GM21825 (cell line): ENCODE data around the gene NUP210.
"Not testable (repeated sequence)": the region's sequence is repeated elsewhere in the genome, so short reads cannot be mapped to it uniquely, and the experiment has no call there.

Source experiments
- ATAC-seq: cut with Tn5 transposase; IDR thresholded peaks from one replicate; pipeline ENCODE4 v1.9.1; 2021; ENCODE audit warnings: mild to moderate bottlenecking, moderate library complexity; ENCODE audit not compliant: unreplicated experiment

NUP210 gene

DNA sequence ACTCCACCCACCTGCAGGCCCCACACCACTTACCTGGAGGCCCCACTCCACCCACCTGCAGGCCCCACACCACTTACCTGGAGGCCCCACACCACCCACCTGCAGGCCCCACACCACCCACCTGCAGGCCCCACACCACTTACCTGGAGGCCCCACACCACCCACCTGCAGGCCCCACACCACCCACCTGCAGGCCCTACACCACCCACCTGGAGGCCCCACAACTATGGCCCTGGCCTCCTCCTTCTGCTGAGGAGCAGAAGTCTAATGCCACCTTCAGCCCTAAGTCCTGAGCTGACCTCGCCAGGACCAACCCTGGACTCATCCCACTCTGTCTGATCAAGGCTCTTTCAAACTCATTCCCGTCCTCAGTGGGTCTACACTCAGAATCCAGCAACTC lies 42.4 kb downstream of the NUP210 start:
- not testable (repeated sequence) for ATAC-seq

DNA sequence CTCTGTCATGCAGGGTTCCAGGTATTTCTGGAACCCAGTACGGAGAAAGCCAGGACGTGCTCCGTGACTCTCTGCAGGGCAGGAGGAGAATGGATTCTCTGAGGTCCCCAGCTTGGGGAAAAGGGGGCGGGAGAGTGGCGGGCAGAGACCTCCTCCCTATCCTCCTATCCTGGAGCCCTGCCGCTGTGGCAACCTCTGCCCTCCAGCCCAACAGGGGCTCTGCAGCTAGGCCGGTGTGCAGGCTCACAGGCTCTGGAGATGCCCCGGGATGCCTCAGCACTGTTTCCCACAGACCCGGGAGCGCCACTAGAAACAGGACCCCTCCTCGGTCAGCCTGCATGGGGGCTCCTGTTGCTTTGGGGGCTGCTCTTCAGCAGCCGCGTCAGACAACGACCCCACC lies 43.1 kb downstream of the NUP210 start:
- no peak for ATAC-seq

DNA sequence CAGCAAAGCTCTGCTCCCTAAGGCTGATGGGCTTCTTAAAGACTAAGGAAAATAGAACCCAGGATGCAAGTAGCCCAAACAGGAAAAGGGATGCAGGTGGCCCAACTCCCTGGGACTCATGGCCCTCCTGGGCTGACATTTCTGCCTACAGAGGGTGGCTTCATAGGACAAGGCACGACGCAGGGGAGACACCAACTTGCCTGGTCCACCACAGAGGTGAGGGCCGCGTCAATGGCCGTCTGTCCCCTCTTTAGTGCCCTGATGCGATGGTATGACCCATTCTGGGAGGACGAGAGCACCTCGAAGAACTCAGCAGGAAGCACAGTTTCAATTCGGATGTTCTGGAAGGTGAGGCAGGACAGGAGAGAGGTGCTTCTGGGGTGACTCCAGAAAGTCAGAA lies 44.0 kb downstream of the NUP210 start:
- no peak for ATAC-seq

DNA sequence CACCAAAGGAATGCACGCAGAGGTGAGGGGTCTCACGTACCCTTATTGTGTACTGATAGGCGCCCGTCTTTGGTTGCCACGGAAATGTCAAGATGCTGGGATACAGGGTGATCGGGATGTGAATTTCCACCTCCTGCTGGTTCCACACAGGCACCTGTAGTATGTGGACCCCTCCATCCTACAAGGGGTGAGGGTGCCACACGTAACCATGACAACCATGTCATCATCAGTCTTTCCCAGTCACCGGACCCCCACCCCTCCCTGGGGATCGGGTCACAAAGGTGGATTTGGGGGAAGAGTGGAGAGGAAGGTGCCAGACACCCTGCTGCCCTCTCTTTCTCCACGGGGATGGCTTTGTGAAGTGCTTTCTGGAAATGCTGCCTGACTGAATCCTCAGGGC lies 44.7 kb downstream of the NUP210 start:
- ATAC-seq, result no peak

DNA sequence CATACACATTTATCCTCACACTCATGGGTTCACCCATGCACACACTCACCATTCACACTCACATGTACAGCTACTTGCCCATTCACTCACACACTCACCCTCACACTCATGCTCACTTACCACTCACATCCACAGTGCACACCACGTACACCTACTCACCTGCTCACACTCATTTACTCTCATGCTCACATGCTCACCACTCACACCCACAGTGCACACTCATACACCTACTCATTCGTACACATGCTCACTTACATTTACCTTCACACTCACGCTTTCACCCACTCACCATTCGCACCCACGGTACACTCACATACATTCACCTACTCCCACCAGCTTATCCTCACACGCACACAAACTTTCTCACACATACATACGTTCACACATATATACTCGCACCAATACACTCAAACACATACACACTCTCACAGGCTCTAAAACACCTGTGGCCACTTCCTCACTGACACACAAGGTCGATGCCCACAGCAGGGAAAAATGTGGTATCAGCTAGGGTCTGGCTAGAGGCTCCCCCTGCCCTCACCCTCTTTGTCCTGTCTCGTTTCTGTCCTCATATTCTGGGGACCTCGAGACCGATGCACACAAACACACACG lies 46.0 kb downstream of the NUP210 start:
- ATAC-seq, result no peak

DNA sequence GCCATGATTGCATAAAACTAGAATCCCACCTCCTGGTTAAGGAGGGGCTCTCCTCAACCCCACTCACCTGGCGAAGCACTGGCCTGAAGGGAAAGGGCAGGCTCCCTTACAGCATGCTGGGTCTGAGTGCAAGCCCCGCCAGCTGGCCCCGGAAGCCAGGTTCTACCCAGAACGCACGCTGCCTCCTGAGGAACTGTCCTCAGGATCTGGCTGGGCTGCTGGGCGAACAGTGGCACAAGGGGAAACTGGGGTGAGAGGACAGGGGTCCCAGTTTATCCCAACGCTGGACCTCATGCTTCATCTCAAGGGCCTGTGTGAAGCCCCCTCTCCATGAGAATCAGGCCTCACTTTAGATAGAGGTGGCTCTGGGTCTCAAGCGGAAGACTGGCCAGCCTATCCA lies 47.5 kb downstream of the NUP210 start:
- ATAC-seq, result no peak

DNA sequence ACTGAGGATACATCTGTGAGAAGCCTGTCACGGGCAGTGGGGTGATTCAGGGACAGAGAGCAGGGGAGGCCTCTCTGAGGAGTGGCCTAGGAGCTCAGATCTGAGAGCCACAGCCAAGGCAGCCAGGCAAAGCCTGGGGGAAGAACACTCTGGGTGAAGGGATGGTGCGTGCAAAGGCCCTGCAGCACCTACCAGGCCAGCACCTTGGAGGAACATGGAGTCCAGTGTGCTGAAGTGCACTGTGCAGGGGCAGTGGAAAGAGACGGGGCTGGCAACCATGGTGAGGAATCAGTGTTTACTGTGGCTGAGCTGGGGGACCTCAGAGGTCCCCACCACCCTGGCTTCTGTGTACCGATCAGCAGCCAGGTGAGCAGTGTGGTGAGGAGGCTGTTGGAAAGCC lies 48.0 kb downstream of the NUP210 start:
- no peak for ATAC-seq

DNA sequence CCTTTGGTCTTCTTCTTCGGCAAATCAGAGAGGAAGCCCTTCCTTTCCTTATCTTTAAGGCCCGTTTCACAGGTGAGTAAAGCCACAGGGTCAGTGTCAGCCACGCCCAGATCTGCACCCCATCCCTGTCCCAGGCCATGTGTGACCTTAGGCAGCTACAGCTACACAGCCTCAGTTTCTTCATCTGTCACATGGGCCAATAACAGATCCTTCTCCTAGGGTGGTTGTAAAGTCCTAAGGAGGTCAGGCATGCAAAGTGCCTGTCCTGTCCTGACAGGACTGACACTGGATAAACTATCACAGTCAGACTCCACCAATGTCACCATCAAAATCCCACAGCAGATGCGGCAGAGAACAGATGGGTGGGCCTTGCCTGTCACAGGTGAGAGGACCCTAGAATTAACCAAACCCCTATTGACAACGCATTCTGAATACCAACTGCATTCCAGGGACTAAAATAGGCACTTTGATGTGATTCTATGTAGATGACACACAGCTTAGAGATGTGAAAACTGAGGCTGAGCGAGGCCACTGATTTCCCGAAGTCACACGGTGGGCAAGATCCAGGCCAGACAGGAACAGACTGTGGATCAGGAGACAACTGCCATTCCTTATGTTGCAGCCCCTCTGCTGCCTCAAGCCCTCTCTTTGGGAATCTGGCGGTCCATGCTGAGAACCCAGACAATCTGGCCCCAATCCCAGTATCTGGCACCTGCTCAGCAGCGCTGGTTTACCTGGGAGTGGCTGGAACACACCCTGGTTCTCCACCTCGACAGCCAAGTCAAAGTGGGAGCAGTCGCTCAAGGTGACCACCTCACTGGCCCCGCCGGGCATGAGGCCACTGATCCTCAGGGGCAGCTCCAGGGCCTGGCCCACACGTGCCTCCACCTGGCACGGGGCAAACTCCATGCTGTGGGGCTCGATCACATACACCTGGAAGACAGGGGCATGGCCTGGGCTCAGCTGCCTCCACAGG lies 48.7 kb downstream of the NUP210 start:
- no peak for ATAC-seq

DNA sequence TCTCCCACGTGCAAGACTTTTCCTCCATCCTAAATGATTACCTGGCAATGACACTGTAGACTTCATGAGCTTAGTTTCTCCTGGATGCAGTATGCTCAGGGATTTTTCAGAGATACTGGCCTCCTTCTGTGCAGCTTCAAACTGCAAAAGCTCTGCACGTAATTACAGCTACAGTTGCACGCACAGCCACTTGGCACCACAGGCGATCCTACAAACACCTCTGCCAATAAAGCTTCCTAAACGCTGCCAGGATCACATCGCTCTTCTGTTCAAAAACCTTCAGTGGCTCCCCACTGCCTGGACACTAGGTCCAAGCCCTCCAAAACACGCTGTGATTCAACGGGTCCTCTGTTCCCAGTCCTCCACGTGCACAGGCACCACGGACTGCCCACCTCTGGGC lies 49.5 kb downstream of the NUP210 start:
- ATAC-seq, result no peak

DNA sequence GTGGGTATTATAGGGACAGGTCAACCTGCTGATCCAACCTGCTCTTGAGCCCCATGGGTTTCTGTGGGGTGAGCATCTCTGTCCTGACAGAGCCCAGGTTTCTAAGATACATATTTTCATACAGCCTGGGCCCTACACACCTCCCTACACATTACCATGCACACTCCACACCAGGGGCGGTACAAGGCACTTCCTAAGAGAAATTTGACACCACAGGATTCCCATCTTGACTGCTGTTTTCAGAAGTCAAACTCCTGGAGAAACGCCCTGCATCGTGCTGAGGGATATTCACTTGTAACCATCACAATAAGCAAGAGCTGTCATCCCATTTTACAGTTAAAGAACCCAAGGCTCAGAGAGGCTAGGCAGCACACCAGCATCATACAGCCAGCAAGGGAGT lies 50.1 kb downstream of the NUP210 start:
- ATAC-seq, result no peak

DNA sequence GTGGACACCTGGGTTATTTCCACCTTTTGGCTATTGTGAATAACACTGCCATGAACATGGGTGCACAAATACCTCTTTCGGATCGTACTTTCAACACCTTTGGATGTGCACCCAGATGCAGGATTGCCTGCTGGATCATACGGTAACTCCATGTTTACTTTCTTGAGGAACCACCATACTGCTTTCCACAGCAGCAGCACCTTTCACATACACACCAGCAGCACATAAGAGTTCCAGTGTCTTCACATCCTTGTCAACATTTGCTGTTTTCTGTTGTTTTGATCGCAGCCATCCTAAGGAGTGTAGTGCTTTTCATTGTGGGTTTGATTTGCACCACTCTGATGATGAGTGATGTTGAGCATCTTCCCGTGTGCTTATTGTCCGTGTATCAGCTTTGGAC lies 51.3 kb downstream of the NUP210 start:
- no peak for ATAC-seq

DNA sequence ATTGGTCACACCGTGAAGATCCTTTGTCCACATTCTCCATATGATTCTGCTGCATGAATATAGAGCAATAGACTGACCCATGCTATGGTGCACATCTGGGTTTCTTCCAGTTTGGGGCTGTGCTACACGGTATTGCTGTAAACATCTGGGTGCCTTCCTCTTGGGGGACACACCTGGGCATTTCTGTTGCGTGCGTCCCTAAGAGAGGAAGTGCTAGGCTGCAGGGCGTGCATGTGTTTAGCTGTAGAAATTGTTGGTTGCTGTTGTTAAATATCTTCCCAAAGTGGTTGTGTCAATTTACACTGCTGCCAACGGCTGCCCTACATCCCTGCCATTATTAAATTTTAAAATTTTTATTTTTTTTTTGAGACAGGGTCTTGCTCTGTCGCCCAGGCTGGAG lies 52.4 kb downstream of the NUP210 start:
- ATAC-seq, result no peak

DNA sequence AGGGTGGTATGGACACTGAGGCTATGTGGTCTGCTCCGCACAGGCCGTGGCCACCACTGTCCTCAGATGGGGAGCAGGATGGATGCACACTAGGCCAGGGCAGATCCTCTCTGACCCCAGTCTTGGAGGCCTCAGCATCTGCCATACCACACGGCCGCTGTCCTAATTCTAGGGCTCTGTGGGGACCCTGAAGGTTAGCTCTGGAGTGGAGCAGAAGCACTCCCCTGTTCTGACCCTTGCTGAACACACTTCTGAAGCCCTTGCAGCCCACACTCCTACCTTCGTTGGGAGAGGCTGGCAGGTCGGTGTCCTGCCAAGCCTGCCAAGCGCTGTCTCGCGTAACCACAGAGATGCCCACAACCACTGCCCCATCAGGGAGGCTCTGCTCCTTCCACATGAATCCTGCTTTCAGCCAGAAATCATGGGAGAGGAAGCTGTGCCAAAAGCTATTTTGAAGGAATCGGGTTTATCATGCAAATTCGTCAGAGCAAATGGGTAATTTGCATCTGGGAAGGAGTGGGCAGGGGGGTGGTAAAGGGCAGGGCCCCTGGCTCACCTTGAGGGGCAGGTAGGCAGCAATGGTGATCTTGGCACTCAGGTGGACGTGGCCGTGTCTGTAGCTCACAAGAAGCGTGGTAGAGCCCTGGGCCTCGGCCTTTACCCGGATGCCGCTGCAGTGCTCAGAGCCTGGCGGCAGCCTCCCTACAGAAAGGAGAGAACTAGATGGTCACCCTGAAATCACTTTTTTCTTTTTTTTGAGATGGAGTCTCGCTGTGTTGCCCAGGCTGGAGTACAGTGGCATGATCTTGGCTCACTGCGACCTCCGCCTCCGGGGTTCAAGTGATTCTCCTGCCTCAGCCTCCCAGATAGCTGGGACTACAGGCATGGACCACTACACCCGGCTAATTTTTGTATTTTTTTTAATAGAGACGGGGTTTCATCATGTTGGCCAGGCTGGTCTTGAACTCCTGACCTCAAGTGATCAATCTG lies 54.4 kb downstream of the NUP210 start:
- no peak for ATAC-seq

DNA sequence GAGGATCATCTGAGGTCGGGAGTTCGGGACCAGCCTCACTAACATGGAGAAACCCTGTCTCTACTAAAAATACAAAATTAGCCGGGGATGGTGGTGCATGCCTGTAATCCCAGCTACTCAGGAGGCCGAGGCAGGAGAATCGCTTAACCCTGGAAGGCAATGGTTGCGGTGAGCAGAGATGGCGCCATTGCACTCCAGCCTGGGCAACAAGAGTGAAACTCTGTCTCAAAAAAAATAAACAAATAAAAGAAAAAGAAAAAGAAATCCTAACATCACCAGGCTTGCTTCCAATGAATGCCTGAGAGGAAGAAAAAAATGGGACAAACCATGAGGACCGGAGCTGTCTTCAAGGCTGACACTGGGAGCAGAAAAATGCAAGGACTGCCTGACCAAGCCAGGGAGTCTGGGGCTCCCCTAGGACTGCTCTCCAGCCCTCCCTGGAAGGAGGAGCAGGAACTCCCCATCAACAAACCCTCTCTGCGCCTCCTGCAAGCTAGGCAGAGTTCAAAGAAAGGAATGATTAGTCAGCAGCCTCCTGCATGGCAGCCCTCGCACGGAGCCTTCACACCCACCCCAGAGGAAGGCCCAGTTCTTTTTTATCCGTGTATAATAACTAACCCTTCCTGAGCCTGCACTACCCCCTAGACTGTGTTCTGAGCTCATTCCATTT lies 55.4 kb downstream of the NUP210 start:
- no peak for ATAC-seq

DNA sequence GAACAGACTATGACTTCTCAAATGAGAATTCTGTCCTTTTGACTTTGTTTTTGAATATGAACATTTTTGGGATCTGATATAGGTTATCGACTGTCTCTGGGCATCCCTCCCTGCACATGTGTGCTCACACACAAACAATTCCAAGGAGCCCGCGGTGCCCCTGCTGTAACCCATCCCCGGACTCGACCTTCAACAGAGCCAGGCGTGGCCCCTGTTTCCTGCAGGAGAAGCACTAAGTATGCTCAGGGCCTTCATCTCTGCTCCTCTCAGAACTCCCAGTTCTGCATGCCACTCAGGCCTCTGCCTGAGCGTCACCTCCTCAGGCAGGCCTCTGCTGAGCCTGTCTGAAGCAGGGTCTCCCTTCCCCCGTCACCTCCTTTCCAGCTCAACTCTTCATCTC lies 57.6 kb downstream of the NUP210 start:
- ATAC-seq, result no peak

DNA sequence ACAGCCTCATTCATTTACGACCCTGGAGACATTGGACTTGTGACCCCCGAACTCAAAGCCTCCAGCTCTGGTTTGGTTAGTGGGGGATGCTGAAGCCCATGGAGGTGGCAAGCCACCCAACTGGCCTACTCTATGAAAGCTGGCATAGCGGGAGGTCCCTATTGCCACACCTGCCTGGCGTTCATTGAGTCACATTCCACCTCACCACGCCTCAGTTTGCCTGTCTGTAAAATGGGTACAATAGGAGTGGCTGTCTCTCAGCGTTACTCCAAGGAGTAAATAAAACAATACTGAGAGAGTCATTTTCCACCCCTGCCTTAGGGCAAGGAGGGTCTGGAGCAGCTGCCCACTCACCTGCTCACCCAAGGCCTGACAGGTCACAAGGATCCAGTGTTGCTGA lies 60.2 kb downstream of the NUP210 start:
- no peak for ATAC-seq

DNA sequence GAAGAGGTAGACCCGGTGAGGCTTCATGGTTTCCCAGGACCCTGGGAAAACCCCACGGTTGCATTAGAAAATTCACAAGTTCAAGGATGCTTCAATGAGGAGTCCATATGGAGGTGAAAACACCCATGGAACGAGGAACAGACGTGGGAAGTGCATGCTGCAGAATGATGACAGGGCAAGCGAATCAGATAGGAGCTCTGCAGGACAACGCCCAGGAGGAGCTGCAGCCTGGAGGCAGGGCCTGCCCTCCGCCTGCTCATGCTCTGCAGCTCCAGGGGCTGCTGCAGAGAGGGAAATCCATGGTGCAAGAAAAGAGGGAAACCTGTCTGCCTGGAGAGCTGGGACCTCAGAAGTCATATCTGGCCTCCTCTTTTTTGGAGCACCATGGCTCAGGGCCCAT lies 61.5 kb downstream of the NUP210 start:
- ATAC-seq, result no peak

DNA sequence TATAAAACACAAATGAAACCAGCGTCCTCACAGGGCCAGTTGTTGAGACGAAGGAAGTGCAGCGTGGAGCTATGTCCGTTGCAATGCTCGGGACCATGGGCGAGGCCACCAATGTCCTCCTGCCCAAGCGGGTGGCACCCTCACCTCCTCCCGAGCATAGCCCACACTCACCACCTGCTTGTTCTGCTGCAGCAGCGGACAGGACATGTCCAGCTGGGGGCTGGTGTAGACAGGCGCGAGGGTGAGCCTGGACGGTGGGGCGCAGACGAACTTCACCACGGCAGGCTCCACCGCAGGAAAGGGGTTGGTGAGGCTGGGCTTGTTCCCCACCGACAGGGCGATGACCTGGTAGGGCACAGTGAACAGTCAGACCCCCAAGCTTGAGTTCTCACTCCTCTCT lies 62.1 kb downstream of the NUP210 start:
- no peak for ATAC-seq

DNA sequence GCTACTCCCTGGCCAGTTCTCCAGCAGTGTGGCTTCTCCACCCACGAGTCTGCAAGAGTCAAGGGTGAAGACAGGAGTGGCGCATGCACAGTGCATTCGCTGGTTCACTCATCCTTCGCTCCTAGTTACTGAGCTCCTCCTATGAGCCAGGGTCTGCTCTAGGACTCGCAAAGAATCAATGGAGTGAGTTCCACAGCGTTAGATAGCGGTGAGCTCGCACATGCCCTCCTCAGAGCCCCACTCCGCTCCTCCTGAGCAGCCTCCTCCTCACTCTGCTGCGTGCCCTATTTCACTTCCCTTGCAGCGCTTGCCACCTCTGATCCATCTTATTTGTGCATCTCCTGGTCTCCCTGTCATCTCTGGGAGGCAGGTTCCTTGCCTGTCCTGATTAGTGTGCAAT lies 63.0 kb downstream of the NUP210 start:
- ATAC-seq, result no peak

DNA sequence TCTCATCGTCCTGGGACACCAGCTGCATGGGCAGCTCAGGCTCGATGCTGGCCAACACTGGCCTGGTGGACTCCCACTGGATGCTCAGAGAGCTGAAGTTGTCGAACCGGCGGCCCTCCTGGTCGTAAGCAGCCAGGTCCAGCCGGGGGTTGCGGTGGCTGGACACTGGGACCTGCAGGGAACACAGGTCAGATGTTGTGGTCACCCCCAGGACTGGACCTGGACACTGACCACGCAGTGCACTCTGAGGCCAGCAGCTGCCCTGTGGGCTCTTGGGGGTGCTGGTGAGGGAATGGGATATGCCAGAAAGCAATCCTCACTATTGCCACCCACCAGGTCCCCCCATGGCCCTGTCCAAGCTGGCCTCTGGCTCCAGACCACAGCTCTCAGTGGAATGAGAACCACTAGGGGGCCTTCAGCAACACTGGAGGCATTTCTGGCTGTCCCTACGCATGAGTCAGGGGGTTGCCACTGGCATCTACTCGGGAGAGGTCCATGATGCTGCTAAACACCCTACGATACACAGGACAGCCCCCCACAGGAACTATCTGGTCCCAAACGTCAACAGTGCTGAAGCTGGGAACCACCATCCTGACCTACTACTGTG lies 66.1 kb downstream of the NUP210 start:
- no peak for ATAC-seq
